WTC11 (cell line): ENCODE results near the gene RANGAP1. TPM values are rescaled to one million over a fixed set of nuclear protein-coding genes. Genes with fewer than 3 reads are reported as not detected.

Source experiments
- ATAC-seq: fragments of 200-7000 bp; cut with Tn5 transposase; 2 replicates; pipeline ENCODE4 v1.10.0; 2021; ENCODE audit warnings: mild to moderate bottlenecking, moderate library complexity
- CTCF ChIA-PET: fragments of 300-600 bp; sonication (Branson Sonifier 250); formaldehyde crosslinking; loops from one replicate; lab custom pipeline; 2021; ENCODE audit warnings: antibody characterized with exemption; lab: Charles Lee
- POLR2A ChIA-PET: fragments of 350-600 bp; sonication (Branson Sonifier 250); formaldehyde crosslinking; loops from one replicate; lab custom pipeline; 2021; ENCODE audit warnings: antibody characterized with exemption; lab: Charles Lee
- DNase-seq: peaks from one replicate; pipeline ENCODE4 v3.0.0; 2021; ENCODE audit warnings: low spot score
- H3K27ac Mint-ChIP-seq: 2 replicates; pipeline ENCODE4 v1.8.0; 2021; ENCODE audit warnings: mixed read lengths
- H3K27me3 Mint-ChIP-seq: 2 replicates; pipeline ENCODE4 v1.8.0; 2021; ENCODE audit warnings: low read depth, mild to moderate bottlenecking, moderate library complexity, mixed read lengths
- H3K36me3 Mint-ChIP-seq: 2 replicates; pipeline ENCODE4 v1.8.0; 2021; ENCODE audit warnings: mixed read lengths
- H3K4me1 Mint-ChIP-seq: 2 replicates; pipeline ENCODE4 v1.8.0; 2022; ENCODE audit warnings: mixed read lengths
- H3K4me3 Mint-ChIP-seq: 2 replicates; pipeline ENCODE4 v1.8.0; 2021; ENCODE audit warnings: mild to moderate bottlenecking, moderate library complexity, mixed read lengths
- H3K9me3 Mint-ChIP-seq: 2 replicates; pipeline ENCODE4 v1.8.0; 2021; ENCODE audit warnings: mixed read lengths
- CBFB ChIP-seq: sonication (generic); formaldehyde crosslinking; IDR thresholded peaks from 2 replicates; pipeline ENCODE4 v1.8.1; 2022; ENCODE audit warnings: mild to moderate bottlenecking, low read depth, missing genetic modification reagents
- EMX1 ChIP-seq: fragments of 250-450 bp; sonication (Bioruptor Pico); IDR thresholded peaks from 2 replicates; pipeline ENCODE4 v1.8.0; 2021; ENCODE audit warnings: mild to moderate bottlenecking
- FOXK1 ChIP-seq: sonication (generic); formaldehyde crosslinking; IDR thresholded peaks from 2 replicates; pipeline ENCODE4 v1.8.0; 2022; ENCODE audit warnings: mild to moderate bottlenecking, moderate library complexity, missing genetic modification reagents
- JAZF1 ChIP-seq: fragments of 250-450 bp; sonication (Bioruptor Pico); IDR thresholded peaks from 2 replicates; pipeline ENCODE4 v1.9.0; 2021; ENCODE audit warnings: moderate library complexity, mild to moderate bottlenecking, inconsistent platforms
- JUN ChIP-seq: sonication (generic); formaldehyde crosslinking; IDR thresholded peaks from 2 replicates; pipeline ENCODE4 v1.8.0; 2023; ENCODE audit warnings: mild to moderate bottlenecking, missing genetic modification reagents
- MXD4 ChIP-seq: fragments of 250-450 bp; sonication (Bioruptor Pico); IDR thresholded peaks from 2 replicates; pipeline ENCODE4 v1.8.0; 2021; ENCODE audit warnings: mild to moderate bottlenecking, moderate library complexity, borderline replicate concordance
- NR1H2 ChIP-seq: sonication (generic); formaldehyde crosslinking; IDR thresholded peaks from 2 replicates; pipeline ENCODE4 v1.9.0; 2021; ENCODE audit warnings: mild to moderate bottlenecking, moderate library complexity, missing genetic modification reagents
- RORB ChIP-seq: fragments of 250-450 bp; sonication (Bioruptor Pico); IDR thresholded peaks from 2 replicates; pipeline ENCODE4 v1.9.0; 2021; ENCODE audit warnings: mild to moderate bottlenecking
- SMAD4 ChIP-seq: sonication (generic); formaldehyde crosslinking; IDR thresholded peaks from 2 replicates; pipeline ENCODE4 v1.8.0; 2022; ENCODE audit warnings: mild to moderate bottlenecking, missing genetic modification reagents
- SP1 ChIP-seq: sonication (generic); formaldehyde crosslinking; conservative IDR thresholded peaks from 2 replicates; pipeline ENCODE4 v1.8.1; 2022; ENCODE audit warnings: missing genetic modification reagents
- TCF7 ChIP-seq: sonication (generic); formaldehyde crosslinking; IDR thresholded peaks from 2 replicates; pipeline ENCODE4 v1.8.0; 2022; ENCODE audit warnings: mild to moderate bottlenecking, low read depth, missing genetic modification reagents, moderate library complexity
- TEAD1 ChIP-seq: sonication (generic); formaldehyde crosslinking; IDR thresholded peaks from 2 replicates; pipeline ENCODE4 v1.8.0; 2022; ENCODE audit warnings: mild to moderate bottlenecking, missing genetic modification reagents
- TEAD4 ChIP-seq: sonication (generic); formaldehyde crosslinking; IDR thresholded peaks from 2 replicates; pipeline ENCODE4 v1.8.0; 2022; ENCODE audit warnings: mild to moderate bottlenecking, missing genetic modification reagents
- ZNF121 ChIP-seq: sonication (generic); formaldehyde crosslinking; IDR thresholded peaks from 2 replicates; pipeline ENCODE4 v1.8.0; 2023; ENCODE audit warnings: missing genetic modification reagents
- ZNF219 ChIP-seq: sonication (generic); formaldehyde crosslinking; IDR thresholded peaks from 2 replicates; pipeline ENCODE4 v1.8.0; 2023; ENCODE audit warnings: missing genetic modification reagents, mild to moderate bottlenecking, borderline replicate concordance
- ZNF396 ChIP-seq: fragments of 250-450 bp; sonication (Bioruptor Pico); IDR thresholded peaks from 2 replicates; pipeline ENCODE4 v1.8.0; 2021; ENCODE audit warnings: mild to moderate bottlenecking, moderate library complexity, borderline replicate concordance
- ZNF423 ChIP-seq: fragments of 250-450 bp; sonication (Bioruptor Pico); IDR thresholded peaks from 2 replicates; pipeline ENCODE4 v2.1.2; 2022; ENCODE audit warnings: mild to moderate bottlenecking, moderate library complexity
- total RNA-seq: library from RNA; stranded (reverse); gene quantifications from 3 replicates; pipeline ENCODE4 v1.2.3, GENCODE V29; 2021
- TF ChIP-seq, protein P1 (sequence below): fragments of 250-450 bp; sonication (Bioruptor Pico); IDR thresholded peaks from 2 replicates; pipeline ENCODE4 v1.9.0; 2021; ENCODE audit warnings: moderate library complexity, mild to moderate bottlenecking, inconsistent platforms, borderline replicate concordance
- TF ChIP-seq, protein P2 (sequence below): fragments of 250-450 bp; sonication (Bioruptor Pico); IDR thresholded peaks from 2 replicates; pipeline ENCODE4 v1.9.0; 2021; ENCODE audit warnings: mild to moderate bottlenecking, borderline replicate concordance
- TF ChIP-seq, protein P3 (sequence below): sonication (generic); formaldehyde crosslinking; IDR thresholded peaks from 2 replicates; pipeline ENCODE4 v1.8.0; 2022; ENCODE audit warnings: mild to moderate bottlenecking, missing genetic modification reagents
- TF ChIP-seq, protein P4 (sequence below): sonication (generic); formaldehyde crosslinking; IDR thresholded peaks from 2 replicates; pipeline ENCODE4 v1.8.1; 2022; ENCODE audit warnings: low read depth, mild to moderate bottlenecking, moderate library complexity, missing genetic modification reagents, borderline replicate concordance
- TF ChIP-seq, protein P5 (sequence below): sonication (generic); formaldehyde crosslinking; IDR thresholded peaks from 2 replicates; pipeline ENCODE4 v1.8.1; 2023; ENCODE audit warnings: mild to moderate bottlenecking, moderate library complexity, missing genetic modification reagents

Gene RANGAP1
- total RNA-seq, 1 experiment from 2014 or later = 160 TPM

DNA sequence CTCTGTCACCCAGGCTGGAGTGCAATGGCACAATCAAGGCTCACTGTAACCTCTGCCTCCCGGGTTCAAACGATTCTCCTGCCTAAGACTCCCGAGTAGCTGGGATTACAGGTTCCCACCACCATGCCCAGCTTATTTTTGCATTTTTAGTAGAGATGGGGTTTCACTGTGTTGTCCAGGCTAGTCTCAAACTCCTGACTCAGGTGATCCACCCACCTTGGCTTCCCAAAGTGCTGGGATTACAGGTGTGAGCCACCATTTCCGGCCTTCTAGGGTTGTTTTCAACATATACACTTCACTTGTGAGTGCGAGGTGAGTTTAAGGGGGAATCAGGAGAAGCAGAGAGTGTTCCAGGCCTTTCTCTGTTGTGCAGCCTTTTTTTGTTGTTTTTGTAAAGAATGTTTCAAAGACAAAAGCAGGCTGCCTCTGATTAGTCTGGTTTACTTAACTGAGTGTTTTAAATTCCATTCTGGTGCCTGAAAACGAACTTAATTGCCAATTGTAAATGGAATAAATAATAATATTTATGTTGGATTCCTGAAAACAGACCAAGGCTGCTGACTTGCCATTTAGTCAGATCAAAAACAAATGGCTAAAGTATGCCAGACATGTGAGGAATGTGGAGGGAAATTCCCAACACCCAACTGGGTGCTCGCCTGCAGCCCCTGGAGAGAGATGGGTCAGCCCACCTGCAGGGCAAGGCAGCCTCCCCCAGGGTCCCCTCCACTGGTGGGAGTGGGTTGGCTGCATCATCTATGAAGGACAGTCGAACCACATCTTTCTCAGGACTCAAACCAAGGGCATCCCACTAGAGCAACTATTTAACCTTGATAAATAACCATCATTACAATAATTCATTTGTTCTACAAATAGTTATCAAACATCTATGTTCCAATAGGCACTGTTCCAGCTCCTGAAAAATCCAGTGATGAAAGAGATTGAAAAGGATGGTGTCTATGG, 4.6 kb upstream of the RANGAP1 start:
- Mint-ChIP-seq H3K9me3 (0 out of 2 replicates have a peak, but pooled peaks cover 3% of the 10 kb centered on the region), H3K36me3 (peaks cover 5% of the 10 kb centered on the region; the same call in 1 of the 2 replicates), H3K4me1 (peaks cover 37% of the 10 kb centered on the region), H3K27ac (peak overlapping the region; percentile 96), H3K4me3 (no peak overlapping the region), H3K27me3 (no peaks in the 10 kb centered on the region)
- CTCF ChIA-PET = no interaction called here
- TF ChIP-seq TEAD4 (CRISPR knock-in tag) = peak; percentile 92; the same call in 1 of the 2 replicates
- TF ChIP-seq EMX1 (CRISPR knock-in tag) = no peak
- peak; percentile 81; the same call in 1 of the 2 replicates for TF ChIP-seq ZNF121 (CRISPR knock-in tag)
- TF ChIP-seq, protein P1, sequence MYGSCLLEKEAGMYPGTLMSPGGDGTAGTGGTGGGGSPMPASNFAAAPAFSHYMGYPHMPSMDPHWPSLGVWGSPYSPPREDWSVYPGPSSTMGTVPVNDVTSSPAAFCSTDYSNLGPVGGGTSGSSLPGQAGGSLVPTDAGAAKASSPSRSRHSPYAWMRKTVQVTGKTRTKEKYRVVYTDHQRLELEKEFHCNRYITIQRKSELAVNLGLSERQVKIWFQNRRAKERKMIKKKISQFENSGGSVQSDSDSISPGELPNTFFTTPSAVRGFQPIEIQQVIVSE (CRISPR knock-in tag) = no peak
- no peak for TF ChIP-seq JAZF1 (CRISPR knock-in tag)
- TF ChIP-seq RORB (CRISPR knock-in tag) = no peak
- TF ChIP-seq NR1H2 (CRISPR knock-in tag) = no peak
- peak; percentile 89; the same call in 1 of the 2 replicates for TF ChIP-seq TEAD1
- no peak for TF ChIP-seq CBFB (CRISPR knock-in tag)
- no peak for TF ChIP-seq TCF7 (CRISPR knock-in tag)
- no peak for TF ChIP-seq ZNF396 (CRISPR knock-in tag)
- TF ChIP-seq, protein P2, sequence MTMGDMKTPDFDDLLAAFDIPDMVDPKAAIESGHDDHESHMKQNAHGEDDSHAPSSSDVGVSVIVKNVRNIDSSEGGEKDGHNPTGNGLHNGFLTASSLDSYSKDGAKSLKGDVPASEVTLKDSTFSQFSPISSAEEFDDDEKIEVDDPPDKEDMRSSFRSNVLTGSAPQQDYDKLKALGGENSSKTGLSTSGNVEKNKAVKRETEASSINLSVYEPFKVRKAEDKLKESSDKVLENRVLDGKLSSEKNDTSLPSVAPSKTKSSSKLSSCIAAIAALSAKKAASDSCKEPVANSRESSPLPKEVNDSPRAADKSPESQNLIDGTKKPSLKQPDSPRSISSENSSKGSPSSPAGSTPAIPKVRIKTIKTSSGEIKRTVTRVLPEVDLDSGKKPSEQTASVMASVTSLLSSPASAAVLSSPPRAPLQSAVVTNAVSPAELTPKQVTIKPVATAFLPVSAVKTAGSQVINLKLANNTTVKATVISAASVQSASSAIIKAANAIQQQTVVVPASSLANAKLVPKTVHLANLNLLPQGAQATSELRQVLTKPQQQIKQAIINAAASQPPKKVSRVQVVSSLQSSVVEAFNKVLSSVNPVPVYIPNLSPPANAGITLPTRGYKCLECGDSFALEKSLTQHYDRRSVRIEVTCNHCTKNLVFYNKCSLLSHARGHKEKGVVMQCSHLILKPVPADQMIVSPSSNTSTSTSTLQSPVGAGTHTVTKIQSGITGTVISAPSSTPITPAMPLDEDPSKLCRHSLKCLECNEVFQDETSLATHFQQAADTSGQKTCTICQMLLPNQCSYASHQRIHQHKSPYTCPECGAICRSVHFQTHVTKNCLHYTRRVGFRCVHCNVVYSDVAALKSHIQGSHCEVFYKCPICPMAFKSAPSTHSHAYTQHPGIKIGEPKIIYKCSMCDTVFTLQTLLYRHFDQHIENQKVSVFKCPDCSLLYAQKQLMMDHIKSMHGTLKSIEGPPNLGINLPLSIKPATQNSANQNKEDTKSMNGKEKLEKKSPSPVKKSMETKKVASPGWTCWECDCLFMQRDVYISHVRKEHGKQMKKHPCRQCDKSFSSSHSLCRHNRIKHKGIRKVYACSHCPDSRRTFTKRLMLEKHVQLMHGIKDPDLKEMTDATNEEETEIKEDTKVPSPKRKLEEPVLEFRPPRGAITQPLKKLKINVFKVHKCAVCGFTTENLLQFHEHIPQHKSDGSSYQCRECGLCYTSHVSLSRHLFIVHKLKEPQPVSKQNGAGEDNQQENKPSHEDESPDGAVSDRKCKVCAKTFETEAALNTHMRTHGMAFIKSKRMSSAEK (CRISPR knock-in tag) = no peak
- no peak for TF ChIP-seq SMAD4 (CRISPR knock-in tag)
- TF ChIP-seq MXD4 (CRISPR knock-in tag) = no peak
- no peak for TF ChIP-seq FOXK1
- peak; percentile 48; the same call in 1 of the 2 replicates for TF ChIP-seq ZNF219 (CRISPR knock-in tag)
- TF ChIP-seq, protein P3, sequence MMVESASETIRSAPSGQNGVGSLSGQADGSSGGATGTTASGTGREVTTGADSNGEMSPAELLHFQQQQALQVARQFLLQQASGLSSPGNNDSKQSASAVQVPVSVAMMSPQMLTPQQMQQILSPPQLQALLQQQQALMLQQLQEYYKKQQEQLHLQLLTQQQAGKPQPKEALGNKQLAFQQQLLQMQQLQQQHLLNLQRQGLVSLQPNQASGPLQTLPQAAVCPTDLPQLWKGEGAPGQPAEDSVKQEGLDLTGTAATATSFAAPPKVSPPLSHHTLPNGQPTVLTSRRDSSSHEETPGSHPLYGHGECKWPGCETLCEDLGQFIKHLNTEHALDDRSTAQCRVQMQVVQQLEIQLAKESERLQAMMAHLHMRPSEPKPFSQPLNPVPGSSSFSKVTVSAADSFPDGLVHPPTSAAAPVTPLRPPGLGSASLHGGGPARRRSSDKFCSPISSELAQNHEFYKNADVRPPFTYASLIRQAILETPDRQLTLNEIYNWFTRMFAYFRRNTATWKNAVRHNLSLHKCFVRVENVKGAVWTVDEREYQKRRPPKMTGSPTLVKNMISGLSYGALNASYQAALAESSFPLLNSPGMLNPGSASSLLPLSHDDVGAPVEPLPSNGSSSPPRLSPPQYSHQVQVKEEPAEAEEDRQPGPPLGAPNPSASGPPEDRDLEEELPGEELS (CRISPR knock-in tag) = no peak
- TF ChIP-seq ZNF423 (CRISPR knock-in tag) = peak; percentile 100
- TF ChIP-seq, protein P4, sequence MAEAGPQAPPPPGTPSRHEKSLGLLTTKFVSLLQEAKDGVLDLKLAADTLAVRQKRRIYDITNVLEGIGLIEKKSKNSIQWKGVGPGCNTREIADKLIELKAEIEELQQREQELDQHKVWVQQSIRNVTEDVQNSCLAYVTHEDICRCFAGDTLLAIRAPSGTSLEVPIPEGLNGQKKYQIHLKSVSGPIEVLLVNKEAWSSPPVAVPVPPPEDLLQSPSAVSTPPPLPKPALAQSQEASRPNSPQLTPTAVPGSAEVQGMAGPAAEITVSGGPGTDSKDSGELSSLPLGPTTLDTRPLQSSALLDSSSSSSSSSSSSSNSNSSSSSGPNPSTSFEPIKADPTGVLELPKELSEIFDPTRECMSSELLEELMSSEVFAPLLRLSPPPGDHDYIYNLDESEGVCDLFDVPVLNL (CRISPR knock-in tag) = no peak
- no peak for TF ChIP-seq SP1 (CRISPR knock-in tag)
- TF ChIP-seq, protein P5, sequence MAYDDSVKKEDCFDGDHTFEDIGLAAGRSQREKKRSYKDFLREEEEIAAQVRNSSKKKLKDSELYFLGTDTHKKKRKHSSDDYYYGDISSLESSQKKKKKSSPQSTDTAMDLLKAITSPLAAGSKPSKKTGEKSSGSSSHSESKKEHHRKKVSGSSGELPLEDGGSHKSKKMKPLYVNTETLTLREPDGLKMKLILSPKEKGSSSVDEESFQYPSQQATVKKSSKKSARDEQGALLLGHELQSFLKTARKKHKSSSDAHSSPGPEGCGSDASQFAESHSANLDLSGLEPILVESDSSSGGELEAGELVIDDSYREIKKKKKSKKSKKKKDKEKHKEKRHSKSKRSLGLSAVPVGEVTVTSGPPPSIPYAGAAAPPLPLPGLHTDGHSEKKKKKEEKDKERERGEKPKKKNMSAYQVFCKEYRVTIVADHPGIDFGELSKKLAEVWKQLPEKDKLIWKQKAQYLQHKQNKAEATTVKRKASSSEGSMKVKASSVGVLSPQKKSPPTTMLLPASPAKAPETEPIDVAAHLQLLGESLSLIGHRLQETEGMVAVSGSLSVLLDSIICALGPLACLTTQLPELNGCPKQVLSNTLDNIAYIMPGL = no peak
- TF ChIP-seq JUN = no peak
- POLR2A ChIA-PET = interaction anchor here (0.7 kb wide), 2 partner anchors 11 to 121 kb away, joined by 3 read pairs; no protein-coding TSS in a partner anchor
- peak; percentile 60 for DNase-seq
- ATAC-seq = no peak
